ENCODE measurements around the gene ZNF784.

DNA sequence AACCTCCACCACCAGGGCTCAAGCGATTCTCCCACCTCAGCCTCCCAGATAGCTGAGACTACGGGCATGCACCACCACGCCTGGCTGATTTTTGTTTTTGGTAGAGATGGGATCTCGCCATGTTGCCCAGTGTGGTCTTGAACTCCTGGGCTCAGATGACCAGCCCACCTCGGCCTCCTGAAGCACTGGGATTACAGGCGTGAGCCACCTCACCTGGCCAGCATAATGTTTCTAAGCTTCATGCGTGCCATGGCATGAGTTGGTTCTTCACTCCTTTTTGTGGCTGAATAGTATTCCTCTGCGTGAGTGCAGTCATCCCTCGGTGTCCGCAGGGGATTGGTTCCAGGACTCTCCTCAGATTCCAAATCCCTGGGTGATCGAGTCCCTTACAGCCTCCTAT is 39.5 kb downstream of the ZNF784 start:
- TF ChIP-seq, protein P1, sequence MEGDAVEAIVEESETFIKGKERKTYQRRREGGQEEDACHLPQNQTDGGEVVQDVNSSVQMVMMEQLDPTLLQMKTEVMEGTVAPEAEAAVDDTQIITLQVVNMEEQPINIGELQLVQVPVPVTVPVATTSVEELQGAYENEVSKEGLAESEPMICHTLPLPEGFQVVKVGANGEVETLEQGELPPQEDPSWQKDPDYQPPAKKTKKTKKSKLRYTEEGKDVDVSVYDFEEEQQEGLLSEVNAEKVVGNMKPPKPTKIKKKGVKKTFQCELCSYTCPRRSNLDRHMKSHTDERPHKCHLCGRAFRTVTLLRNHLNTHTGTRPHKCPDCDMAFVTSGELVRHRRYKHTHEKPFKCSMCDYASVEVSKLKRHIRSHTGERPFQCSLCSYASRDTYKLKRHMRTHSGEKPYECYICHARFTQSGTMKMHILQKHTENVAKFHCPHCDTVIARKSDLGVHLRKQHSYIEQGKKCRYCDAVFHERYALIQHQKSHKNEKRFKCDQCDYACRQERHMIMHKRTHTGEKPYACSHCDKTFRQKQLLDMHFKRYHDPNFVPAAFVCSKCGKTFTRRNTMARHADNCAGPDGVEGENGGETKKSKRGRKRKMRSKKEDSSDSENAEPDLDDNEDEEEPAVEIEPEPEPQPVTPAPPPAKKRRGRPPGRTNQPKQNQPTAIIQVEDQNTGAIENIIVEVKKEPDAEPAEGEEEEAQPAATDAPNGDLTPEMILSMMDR (IDR thresholded peaks at IDR 0.05 in 2 of 3, conservative IDR thresholded peaks at IDR 0.05 in 1 of 3; ENCODE audit: insufficient read depth in 2 of 3, low read depth in 1 of 3, low read length in 3 of 3): no peak
- no peak for TF ChIP-seq EP300 (IDR thresholded peaks at IDR 0.05; ENCODE audit: low read length)
- TF ChIP-seq ELF1 (tag; IDR thresholded peaks at IDR 0.05): no peak
- no peak; the same call in 1 of the 2 replicates for TF ChIP-seq ZNF121 (CRISPR knock-in tag; conservative IDR thresholded peaks at IDR 0.05)
- TF ChIP-seq, protein P2, sequence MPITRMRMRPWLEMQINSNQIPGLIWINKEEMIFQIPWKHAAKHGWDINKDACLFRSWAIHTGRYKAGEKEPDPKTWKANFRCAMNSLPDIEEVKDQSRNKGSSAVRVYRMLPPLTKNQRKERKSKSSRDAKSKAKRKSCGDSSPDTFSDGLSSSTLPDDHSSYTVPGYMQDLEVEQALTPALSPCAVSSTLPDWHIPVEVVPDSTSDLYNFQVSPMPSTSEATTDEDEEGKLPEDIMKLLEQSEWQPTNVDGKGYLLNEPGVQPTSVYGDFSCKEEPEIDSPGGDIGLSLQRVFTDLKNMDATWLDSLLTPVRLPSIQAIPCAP (CRISPR knock-in tag; IDR thresholded peaks at IDR 0.05; ENCODE audit: borderline replicate concordance): no peak
- no peak for TF ChIP-seq ETV6 (IDR thresholded peaks at IDR 0.05; ENCODE audit: borderline replicate concordance in 1 of 2, low read depth in 2 of 2, low read length in 1 of 2)
- no peak for TF ChIP-seq ETV6 (CRISPR knock-in tag; IDR thresholded peaks at IDR 0.05; ENCODE audit: borderline replicate concordance)
- TF ChIP-seq SAP30 (IDR thresholded peaks at IDR 0.05; ENCODE audit: borderline replicate concordance, insufficient read depth, low read depth, low read length, poor library complexity, severe bottlenecking): no peak
- no peak for TF ChIP-seq SMC3 (conservative IDR thresholded peaks at IDR 0.05; ENCODE audit: insufficient read depth, low read depth, low read length)
- no peak for TF ChIP-seq BRF1 (IDR thresholded peaks at IDR 0.05; ENCODE audit: borderline replicate concordance, extremely low read depth, insufficient read length)
- no peak for TF ChIP-seq HDAC1 (IDR thresholded peaks at IDR 0.05)
- no peak for TF ChIP-seq FOXJ3 (CRISPR knock-in tag; IDR thresholded peaks at IDR 0.05)

All from K562 (cell line).